Neural crest cell (in vitro differentiated cells): Measurements from ENCODE around the gene OVOL2. TPM values are rescaled to one million over a fixed set of nuclear protein-coding genes. Genes with fewer than 3 reads are reported as not detected.

ENCODE experiments used
- DNase-seq: peaks from one replicate; pipeline ENCODE4 v3.0.0; 2021; ENCODE audit warnings: low read depth, mixed read lengths, low spot score
- H3K27ac Mint-ChIP-seq: one replicate; pipeline ENCODE4 v1.8.0; 2021; ENCODE audit warnings: mild to moderate bottlenecking, mixed read lengths; ENCODE audit not compliant: unreplicated experiment
- H3K27me3 Mint-ChIP-seq: 2 replicates; pipeline ENCODE4 v1.8.0; 2021; ENCODE audit warnings: low read depth, mild to moderate bottlenecking, mixed read lengths
- H3K36me3 Mint-ChIP-seq: 2 replicates; pipeline ENCODE4 v1.8.0; 2021; ENCODE audit warnings: low read depth, mild to moderate bottlenecking, mixed read lengths
- H3K4me1 Mint-ChIP-seq: 2 replicates; pipeline ENCODE4 v1.8.0; 2021; ENCODE audit warnings: mixed read lengths
- H3K4me3 Mint-ChIP-seq: one replicate; pipeline ENCODE4 v1.8.0; 2021; ENCODE audit warnings: mild to moderate bottlenecking, mixed read lengths
- H3K9me3 Mint-ChIP-seq: 2 replicates; pipeline ENCODE4 v1.8.0; 2021; ENCODE audit warnings: mixed read lengths
- total RNA-seq: library from RNA; stranded (reverse); gene quantifications from 2 replicates; pipeline ENCODE4 v1.2.1, GENCODE V29; 2021
- TF ChIP-seq, protein P1 (sequence below): fragments of 200-600 bp; sonication (generic); conservative IDR thresholded peaks from 2 replicates; pipeline ENCODE4 v1.5.0; 2021; ENCODE audit warnings: antibody characterized with exemption, mild to moderate bottlenecking

OVOL2 gene
- total RNA-seq, 1 donor from 2014 or later: not detected

DNA sequence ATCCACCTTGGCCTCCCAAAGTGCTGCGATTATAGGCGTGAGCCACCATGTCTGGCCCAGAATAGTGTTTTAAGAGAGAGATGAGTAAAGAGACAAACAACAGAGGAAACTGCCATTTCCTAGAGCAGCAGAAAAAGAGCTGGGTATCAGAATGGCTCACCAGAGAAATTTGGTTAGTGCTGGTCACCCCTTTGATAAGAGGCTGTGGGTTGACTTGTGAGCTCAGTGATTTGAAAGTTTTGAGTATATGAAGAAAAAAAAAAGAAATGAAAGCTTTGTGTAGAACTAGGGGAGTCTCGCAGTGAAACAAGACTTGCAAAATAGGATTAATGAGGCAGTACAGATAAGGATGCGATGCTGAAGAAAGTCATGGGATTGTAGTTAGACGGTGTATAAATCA lies 59.3 kb downstream of the OVOL2 start:
- Mint-ChIP-seq H3K4me3 (no peak overlapping the region), H3K9me3 (no peaks in the 10 kb centered on the region), H3K36me3 (no peaks in the 10 kb centered on the region), H3K27ac (no peak overlapping the region), H3K27me3 (peaks cover 4% of the 10 kb centered on the region), H3K4me1 (peaks cover 11% of the 10 kb centered on the region)
- TF ChIP-seq, protein P1, sequence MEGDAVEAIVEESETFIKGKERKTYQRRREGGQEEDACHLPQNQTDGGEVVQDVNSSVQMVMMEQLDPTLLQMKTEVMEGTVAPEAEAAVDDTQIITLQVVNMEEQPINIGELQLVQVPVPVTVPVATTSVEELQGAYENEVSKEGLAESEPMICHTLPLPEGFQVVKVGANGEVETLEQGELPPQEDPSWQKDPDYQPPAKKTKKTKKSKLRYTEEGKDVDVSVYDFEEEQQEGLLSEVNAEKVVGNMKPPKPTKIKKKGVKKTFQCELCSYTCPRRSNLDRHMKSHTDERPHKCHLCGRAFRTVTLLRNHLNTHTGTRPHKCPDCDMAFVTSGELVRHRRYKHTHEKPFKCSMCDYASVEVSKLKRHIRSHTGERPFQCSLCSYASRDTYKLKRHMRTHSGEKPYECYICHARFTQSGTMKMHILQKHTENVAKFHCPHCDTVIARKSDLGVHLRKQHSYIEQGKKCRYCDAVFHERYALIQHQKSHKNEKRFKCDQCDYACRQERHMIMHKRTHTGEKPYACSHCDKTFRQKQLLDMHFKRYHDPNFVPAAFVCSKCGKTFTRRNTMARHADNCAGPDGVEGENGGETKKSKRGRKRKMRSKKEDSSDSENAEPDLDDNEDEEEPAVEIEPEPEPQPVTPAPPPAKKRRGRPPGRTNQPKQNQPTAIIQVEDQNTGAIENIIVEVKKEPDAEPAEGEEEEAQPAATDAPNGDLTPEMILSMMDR: no peak
- no peak for DNase-seq

GRCh38 chr20:17995967-17996819 lies 61.5 kb downstream of the OVOL2 start:
- DNase-seq: no peak
- TF ChIP-seq, protein P1: peak; percentile 84
- no peak overlapping the region for H3K27ac Mint-ChIP-seq
- H3K4me1 Mint-ChIP-seq: peaks cover 7% of the 10 kb centered on the region
- no peak overlapping the region for H3K4me3 Mint-ChIP-seq
- H3K9me3 Mint-ChIP-seq: no peaks in the 10 kb centered on the region
- peaks cover 4% of the 10 kb centered on the region for H3K27me3 Mint-ChIP-seq
- H3K36me3 Mint-ChIP-seq: no peaks in the 10 kb centered on the region

GRCh38 chr20:17993546-17993945 lies 64.2 kb downstream of the OVOL2 start:
- DNase-seq: no peak
- no peak overlapping the region for H3K27ac Mint-ChIP-seq
- H3K36me3 Mint-ChIP-seq: peaks cover 3% of the 10 kb centered on the region
- TF ChIP-seq, protein P1: no peak
- no peak overlapping the region for H3K4me3 Mint-ChIP-seq
- peaks cover 7% of the 10 kb centered on the region for H3K4me1 Mint-ChIP-seq
- no peaks in the 10 kb centered on the region for H3K27me3 Mint-ChIP-seq
- H3K9me3 Mint-ChIP-seq: no peaks in the 10 kb centered on the region

DNA sequence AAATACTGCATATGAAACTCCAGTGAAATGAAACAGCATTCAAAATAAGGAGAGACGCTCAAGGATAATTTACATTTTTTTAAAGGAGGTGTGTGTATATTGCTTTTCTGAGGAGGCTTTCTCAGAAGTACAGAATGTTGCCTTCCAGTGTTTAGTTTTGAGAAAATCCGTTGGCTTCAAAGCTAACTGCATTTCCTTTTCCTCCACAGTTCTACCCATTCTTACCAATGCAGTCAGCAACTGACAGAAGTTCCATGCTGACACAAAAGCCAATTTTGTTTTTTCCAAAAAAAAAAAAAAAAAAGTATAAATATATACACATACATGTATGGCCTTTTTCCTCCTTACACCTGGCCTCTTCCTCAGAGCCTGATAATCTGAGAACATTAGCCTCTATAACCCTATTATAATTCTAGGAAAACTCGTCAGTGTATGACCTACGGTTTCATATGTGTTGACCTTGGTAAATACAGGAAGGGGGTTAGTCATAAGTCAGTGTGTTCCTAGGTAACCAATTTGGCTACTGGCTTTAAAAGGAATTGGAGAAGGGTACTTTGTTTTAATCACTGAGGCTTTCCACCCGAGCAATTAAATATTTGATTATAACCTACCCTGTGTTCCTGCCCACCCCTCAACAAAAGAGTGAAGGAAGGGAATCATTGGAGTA lies 64.7 kb downstream of the OVOL2 start:
- H3K27me3 Mint-ChIP-seq: no peaks in the 10 kb centered on the region
- no peak for DNase-seq
- H3K36me3 Mint-ChIP-seq: peaks cover 3% of the 10 kb centered on the region
- peaks cover 7% of the 10 kb centered on the region for H3K4me1 Mint-ChIP-seq
- no peak overlapping the region for H3K4me3 Mint-ChIP-seq
- TF ChIP-seq, protein P1: no peak
- H3K9me3 Mint-ChIP-seq: no peaks in the 10 kb centered on the region
- H3K27ac Mint-ChIP-seq: no peak overlapping the region

DNA sequence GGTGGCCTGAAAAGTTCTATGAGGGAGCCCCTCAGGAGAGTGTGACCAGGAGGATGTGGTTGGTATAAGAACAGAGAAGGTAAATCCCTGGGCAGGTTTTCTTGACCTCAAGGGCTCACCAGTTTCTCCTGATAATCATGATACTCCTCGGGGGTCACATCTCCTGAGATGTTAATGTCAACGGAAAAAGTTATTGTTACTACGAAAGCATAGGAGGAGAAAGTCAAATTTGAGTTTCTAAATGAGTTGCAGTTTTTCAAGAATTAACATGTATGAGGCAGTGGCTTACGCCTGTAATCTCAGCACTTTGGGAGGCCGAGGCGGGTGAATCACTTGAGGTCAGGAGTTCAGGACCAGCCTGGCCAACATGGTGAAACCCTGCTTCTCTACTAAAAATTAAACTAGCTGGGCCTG lies 65.5 kb downstream of the OVOL2 start:
- DNase-seq: no peak
- Mint-ChIP-seq H3K27ac (no peak overlapping the region), H3K4me1 (peaks cover 7% of the 10 kb centered on the region), H3K27me3 (no peaks in the 10 kb centered on the region), H3K9me3 (no peaks in the 10 kb centered on the region), H3K4me3 (no peak overlapping the region), H3K36me3 (peaks cover 5% of the 10 kb centered on the region)
- TF ChIP-seq, protein P1: no peak
